MG63 (cell line): ENCODE results near the gene FOXO6. TPM values are rescaled to one million over a fixed set of nuclear protein-coding genes. Genes with fewer than 3 reads are reported as not detected.
"Not testable (repeated sequence)": the region's sequence is repeated elsewhere in the genome, so short reads cannot be mapped to it uniquely, and the experiment has no call there.

Experiments used
- DNase-seq: peaks from one replicate; pipeline ENCODE4 v3.0.0-alpha.2; 2020
- H3K27me3 ChIP-seq: fragments of 250-450 bp; sonication (Bioruptor Pico); 2 replicates; pipeline ENCODE4 v1.5.1; 2020; ENCODE audit warnings: mild to moderate bottlenecking, moderate library complexity
- H3K36me3 ChIP-seq: fragments of 250-450 bp; sonication (Bioruptor Pico); 2 replicates; pipeline ENCODE4 v1.5.1; 2020; ENCODE audit warnings: mild to moderate bottlenecking, moderate library complexity
- H3K4me3 ChIP-seq: fragments of 250-450 bp; sonication (Bioruptor Pico); 2 replicates; pipeline ENCODE4 v1.5.1; 2020; ENCODE audit warnings: mild to moderate bottlenecking, moderate library complexity
- H3K9me3 ChIP-seq: fragments of 250-450 bp; sonication (Bioruptor Pico); 2 replicates; pipeline ENCODE4 v1.5.1; 2020; ENCODE audit warnings: mild to moderate bottlenecking, moderate library complexity
- total RNA-seq: library from RNA; depleted of rRNA; stranded (reverse); fragments of >200 nt; shearing (Covaris generic); gene quantifications from 2 replicates; pipeline ENCODE4 v1.2.3, GENCODE V29; 2014; ENCODE audit warnings: low replicate concordance

FOXO6 gene
- total RNA-seq, 1 experiment from 2014 or later = not detected

GRCh38 chr1:41327383-41327999, 33.7 kb upstream of the FOXO6 start:
- Histone ChIP-seq H3K9me3 (no peaks in the 10 kb centered on the region), H3K36me3 (no peaks in the 10 kb centered on the region), H3K4me3 (no peak overlapping the region), H3K27me3 (no peaks in the 10 kb centered on the region)
- DNase-seq = no peak

- Histone ChIP-seq H3K36me3 (no peaks in the 10 kb centered on the region), H3K9me3 (no peaks in the 10 kb centered on the region), H3K27me3 (no peaks in the 10 kb centered on the region), H3K4me3 (no peak overlapping the region)
- DNase-seq = no peak
These were observed 33.1 kb upstream of the FOXO6 start for GRCh38 chr1:41328001-41328615.

- no peak for DNase-seq
- no peaks in the 10 kb centered on the region for H3K27me3 ChIP-seq
- H3K4me3 ChIP-seq = no peak overlapping the region
- H3K36me3 ChIP-seq = no peaks in the 10 kb centered on the region
- H3K9me3 ChIP-seq = peaks cover 2% of the 10 kb centered on the region; the same call in 1 of the 2 replicates
These were observed 32.2 kb upstream of the FOXO6 start for GRCh38 chr1:41328780-41329640.

- Histone ChIP-seq H3K4me3 (no peak overlapping the region), H3K9me3 (peaks cover 4% of the 10 kb centered on the region; the same call in 1 of the 2 replicates), H3K36me3 (no peaks in the 10 kb centered on the region), H3K27me3 (no peaks in the 10 kb centered on the region)
- DNase-seq = no peak
These were observed 31.3 kb upstream of the FOXO6 start for GRCh38 chr1:41329662-41330587.

GRCh38 chr1:41330588-41331545, 30.4 kb upstream of the FOXO6 start:
- no peaks in the 10 kb centered on the region for H3K36me3 ChIP-seq
- H3K9me3 ChIP-seq = peaks cover 4% of the 10 kb centered on the region; the same call in 1 of the 2 replicates
- no peak overlapping the region for H3K4me3 ChIP-seq
- DNase-seq = no peak
- H3K27me3 ChIP-seq = no peaks in the 10 kb centered on the region

- Histone ChIP-seq H3K36me3 (no peaks in the 10 kb centered on the region), H3K27me3 (no peaks in the 10 kb centered on the region), H3K4me3 (no peak overlapping the region), H3K9me3 (peaks cover 4% of the 10 kb centered on the region; the same call in 1 of the 2 replicates)
- no peak for DNase-seq
These were observed 29.7 kb upstream of the FOXO6 start for GRCh38 chr1:41331546-41331917.

- not testable (repeated sequence) for H3K27me3 ChIP-seq, H3K36me3 ChIP-seq, H3K9me3 ChIP-seq, H3K4me3 ChIP-seq, DNase-seq
These were observed 29.1 kb upstream of the FOXO6 start for GRCh38 chr1:41332161-41332560.

GRCh38 chr1:41333146-41333784, 28.0 kb upstream of the FOXO6 start:
- DNase-seq = peak; percentile 36
- no peaks in the 10 kb centered on the region for H3K27me3 ChIP-seq

GRCh38 chr1:41338820-41339219, 22.4 kb upstream of the FOXO6 start:
- no peak for DNase-seq
- no peaks in the 10 kb centered on the region for H3K27me3 ChIP-seq
- no peak overlapping the region for H3K4me3 ChIP-seq
- H3K36me3 ChIP-seq = no peaks in the 10 kb centered on the region
- peaks cover 18% of the 10 kb centered on the region for H3K9me3 ChIP-seq

More at GRCh38 chr1:41333146-41333784, 28.0 kb upstream of the FOXO6 start:
- Histone ChIP-seq H3K9me3 (peaks cover 8% of the 10 kb centered on the region), H3K4me3 (no peak overlapping the region), H3K36me3 (no peaks in the 10 kb centered on the region)

- DNase-seq = no peak
- no peaks in the 10 kb centered on the region for H3K36me3 ChIP-seq
- H3K27me3 ChIP-seq = no peaks in the 10 kb centered on the region
- no peak overlapping the region for H3K4me3 ChIP-seq
- H3K9me3 ChIP-seq = peaks cover 16% of the 10 kb centered on the region
These were observed 20.4 kb upstream of the FOXO6 start for GRCh38 chr1:41340655-41341364.

GRCh38 chr1:41341365-41341683, 19.9 kb upstream of the FOXO6 start:
- DNase-seq = no peak
- no peaks in the 10 kb centered on the region for H3K36me3 ChIP-seq
- H3K4me3 ChIP-seq = no peak overlapping the region
- H3K9me3 ChIP-seq = peaks cover 16% of the 10 kb centered on the region
- no peaks in the 10 kb centered on the region for H3K27me3 ChIP-seq

GRCh38 chr1:41341772-41342562, 19.3 kb upstream of the FOXO6 start:
- DNase-seq = no peak
- H3K36me3 ChIP-seq = no peaks in the 10 kb centered on the region

GRCh38 chr1:41342774-41343355, 18.4 kb upstream of the FOXO6 start:
- Histone ChIP-seq H3K4me3 (no peak overlapping the region), H3K9me3 (peaks cover 15% of the 10 kb centered on the region), H3K27me3 (no peaks in the 10 kb centered on the region), H3K36me3 (no peaks in the 10 kb centered on the region)
- no peak for DNase-seq

More at GRCh38 chr1:41341772-41342562, 19.3 kb upstream of the FOXO6 start:
- Histone ChIP-seq H3K27me3 (no peaks in the 10 kb centered on the region), H3K9me3 (peaks cover 16% of the 10 kb centered on the region), H3K4me3 (no peak overlapping the region)
